Sigmoid colon (tissue), 4 donors: ENCODE measurements around the gene TSGA10.

Source experiments
- EP300 ChIP-seq, 4 donors: sonication (generic); formaldehyde crosslinking; IDR thresholded peaks; one replicate each; pipeline ENCODE4 v1.6.1; 2017; ENCODE audit warnings: antibody characterized with exemption in 4 of 4
- POLR2A ChIP-seq, 2 donors: fragments of 450-650 bp; IDR thresholded peaks; one replicate each; pipeline ENCODE4 v1.6.1; 2016; ENCODE audit warnings: antibody characterized with exemption in 2 of 2, mild to moderate bottlenecking in 2 of 2, moderate library complexity in 2 of 2
- POLR2AphosphoS5 ChIP-seq, 4 donors: sonication (generic); formaldehyde crosslinking; IDR thresholded peaks; one replicate each; pipeline ENCODE4 v1.6.1; 2017; ENCODE audit warnings: antibody characterized with exemption in 4 of 4
- TF ChIP-seq, protein P1 (sequence below), 4 experiments: fragments of 450-650 bp in 3 of 4; fragments of 200-600 bp in 1 of 4; IDR thresholded peaks; one replicate each; pipeline ENCODE4 v1.5.1; 2016 to 2019; ENCODE audit warnings: antibody characterized with exemption in 4 of 4, mild to moderate bottlenecking in 3 of 4, moderate library complexity in 2 of 4

DNA sequence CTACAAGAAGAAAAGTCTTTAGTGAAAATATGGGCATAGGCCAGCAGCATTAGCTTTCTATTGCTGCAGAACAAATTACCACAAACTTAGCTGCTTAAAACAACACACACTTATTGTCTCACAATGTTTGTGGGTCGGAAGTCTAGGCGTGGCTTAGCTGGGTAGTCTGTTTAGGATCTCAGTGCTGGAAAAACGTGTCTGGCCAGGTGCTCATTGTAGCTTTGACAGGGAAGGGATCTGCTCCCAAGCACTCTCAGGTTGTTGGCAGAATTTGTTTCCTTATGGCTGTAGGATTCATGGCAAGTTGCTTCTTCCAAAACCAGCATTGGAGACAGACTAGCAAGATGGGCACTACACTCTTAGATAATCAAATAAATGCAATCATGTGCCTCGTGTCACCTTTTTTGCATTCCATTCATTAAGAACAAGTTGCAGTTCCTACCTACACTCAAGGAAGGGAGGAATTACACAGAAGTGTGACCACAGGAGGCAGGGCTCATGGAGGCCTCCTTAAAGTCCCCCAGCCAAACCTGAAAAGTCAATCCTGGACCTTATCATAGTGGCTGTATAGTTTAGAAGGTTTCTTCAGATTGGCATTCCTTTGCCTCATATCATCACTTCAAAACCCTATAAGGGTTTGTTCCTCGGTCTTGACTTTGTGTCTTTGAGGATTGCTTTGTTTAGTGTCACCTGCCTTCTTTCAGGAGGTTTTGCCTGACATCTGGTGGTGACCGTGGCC is 43.5 kb upstream of the TSGA10 start:
- TF ChIP-seq, protein P1, sequence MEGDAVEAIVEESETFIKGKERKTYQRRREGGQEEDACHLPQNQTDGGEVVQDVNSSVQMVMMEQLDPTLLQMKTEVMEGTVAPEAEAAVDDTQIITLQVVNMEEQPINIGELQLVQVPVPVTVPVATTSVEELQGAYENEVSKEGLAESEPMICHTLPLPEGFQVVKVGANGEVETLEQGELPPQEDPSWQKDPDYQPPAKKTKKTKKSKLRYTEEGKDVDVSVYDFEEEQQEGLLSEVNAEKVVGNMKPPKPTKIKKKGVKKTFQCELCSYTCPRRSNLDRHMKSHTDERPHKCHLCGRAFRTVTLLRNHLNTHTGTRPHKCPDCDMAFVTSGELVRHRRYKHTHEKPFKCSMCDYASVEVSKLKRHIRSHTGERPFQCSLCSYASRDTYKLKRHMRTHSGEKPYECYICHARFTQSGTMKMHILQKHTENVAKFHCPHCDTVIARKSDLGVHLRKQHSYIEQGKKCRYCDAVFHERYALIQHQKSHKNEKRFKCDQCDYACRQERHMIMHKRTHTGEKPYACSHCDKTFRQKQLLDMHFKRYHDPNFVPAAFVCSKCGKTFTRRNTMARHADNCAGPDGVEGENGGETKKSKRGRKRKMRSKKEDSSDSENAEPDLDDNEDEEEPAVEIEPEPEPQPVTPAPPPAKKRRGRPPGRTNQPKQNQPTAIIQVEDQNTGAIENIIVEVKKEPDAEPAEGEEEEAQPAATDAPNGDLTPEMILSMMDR (IDR thresholded peaks at IDR 0.05) = no peak
- TF ChIP-seq POLR2AphosphoS5 (IDR thresholded peaks at IDR 0.05) (no peak), EP300 (IDR thresholded peaks at IDR 0.05) (no peak), POLR2A (IDR thresholded peaks at IDR 0.05) (no peak)
